Activated CD4-positive, alpha-beta T cell treated with anti-CD3 and anti-CD28 coated beads, Interleukin-10, Interleukin-2, amounts not matched to agents 100 ng/mL and 50 ng/mL, durations not matched to agents 16 hours and 8 hours (primary cell): ENCODE data around the gene PPT2.

Experiments used
- DNase-seq: peaks from one replicate; pipeline ENCODE4 v3.0.0-alpha.2; 2020

PPT2 gene

GRCh38 chr6:32152769-32153563 is 975 bp upstream of the PPT2 start:
- DNase-seq = no peak

- peak; percentile 73 for DNase-seq
Observed at GRCh38 chr6:32154514-32155161, 697 bp downstream of the PPT2 start.

GRCh38 chr6:32156891-32157290 is 3.0 kb downstream of the PPT2 start:
- no peak for DNase-seq

GRCh38 chr6:32158052-32158451 is 4.1 kb downstream of the PPT2 start:
- no peak for DNase-seq

GRCh38 chr6:32163559-32164258 is 9.8 kb downstream of the PPT2 start:
- no peak for DNase-seq

- DNase-seq = no peak
Observed at GRCh38 chr6:32164295-32164694, 10.4 kb downstream of the PPT2 start, which contains the start of gene EGFL8. TSS of gene EGFL8 (plus strand) at chr6:32164595. CDS start at chr6:32166166, 1,571 bp downstream.

GRCh38 chr6:32166411-32167061 is 12.6 kb downstream of the PPT2 start:
- DNase-seq = no peak

GRCh38 chr6:32167154-32167760 is 13.3 kb downstream of the PPT2 start:
- DNase-seq = no peak

- DNase-seq = no peak
Observed at GRCh38 chr6:32167761-32168262, 13.9 kb downstream of the PPT2 start.

GRCh38 chr6:32168350-32168749 is 14.4 kb downstream of the PPT2 start:
- no peak for DNase-seq

- no peak for DNase-seq
Observed at GRCh38 chr6:32168807-32169591, 15.1 kb downstream of the PPT2 start.

- DNase-seq = no peak
Observed at GRCh38 chr6:32170294-32170693, 16.4 kb downstream of the PPT2 start.

GRCh38 chr6:32171234-32171633 is 17.3 kb downstream of the PPT2 start:
- no peak for DNase-seq

GRCh38 chr6:32173051-32173727 is 19.2 kb downstream of the PPT2 start:
- DNase-seq = no peak

GRCh38 chr6:32174416-32174815 is 20.5 kb downstream of the PPT2 start:
- no peak for DNase-seq

GRCh38 chr6:32175322-32175710 is 21.4 kb downstream of the PPT2 start:
- no peak for DNase-seq

- DNase-seq = peak; percentile 98
Observed at GRCh38 chr6:32175711-32176475, 22.0 kb downstream of the PPT2 start, which contains the start of gene AGPAT1. TSS of gene AGPAT1 (minus strand) at chr6:32176084. CDS start at chr6:32171496, 4,588 bp downstream.

GRCh38 chr6:32176476-32177182 is 22.7 kb downstream of the PPT2 start:
- no peak for DNase-seq

GRCh38 chr6:32177183-32177787 is 23.3 kb downstream of the PPT2 start:
- peak; percentile 64 for DNase-seq
